Natural killer cell (primary cell): ENCODE measurements around the gene ARHGEF18. TPM values are rescaled to one million over a fixed set of nuclear protein-coding genes. Genes with fewer than 3 reads are reported as not detected.

Source experiments
- ATAC-seq, 3 donors: fragments of 150-1000 bp in 2 of 3; fragments of 200-7000 bp in 1 of 3; cut with Tn5 transposase; 1 replicate in 1 of 3; 2 replicates in 2 of 3; pipeline ENCODE4 v1.10.0; 2021; ENCODE audit warnings: mild to moderate bottlenecking in 2 of 3, moderate library complexity in 2 of 3
- DNase-seq, 2 donors: peaks; one replicate each; pipeline versions ENCODE4 v3.0.0 to v3.0.0-alpha.2; 2013 to 2021; ENCODE audit warnings: mixed read lengths in 1 of 2
- H3K27ac ChIP-seq: one replicate; pipeline ENCODE4 v1.5.1; 2013; ENCODE audit warnings: mild to moderate bottlenecking, low read length
- H3K27me3 ChIP-seq: one replicate; pipeline ENCODE4 v1.6.1; 2013; ENCODE audit warnings: low read length; ENCODE audit not compliant: control insufficient read depth, insufficient read depth
- H3K36me3 ChIP-seq: one replicate; pipeline ENCODE4 v1.6.1; 2013; ENCODE audit warnings: low read length; ENCODE audit not compliant: control insufficient read depth, insufficient read depth
- H3K4me1 ChIP-seq: one replicate; pipeline ENCODE4 v1.6.1; 2013; ENCODE audit warnings: low read length; ENCODE audit not compliant: control insufficient read depth, insufficient read depth
- H3K4me3 ChIP-seq: one replicate; pipeline ENCODE4 v1.5.1; 2013; ENCODE audit warnings: low read length
- H3K9me3 ChIP-seq: one replicate; pipeline ENCODE4 v1.6.1; 2013; ENCODE audit warnings: low read length; ENCODE audit not compliant: control insufficient read depth, insufficient read depth
- H3K27ac Mint-ChIP-seq, 2 donors: one replicate each; pipeline ENCODE4 v1.8.0; 2022; ENCODE audit warnings: mild to moderate bottlenecking in 2 of 2, mixed read lengths in 2 of 2, moderate library complexity in 1 of 2
- H3K27me3 Mint-ChIP-seq, 2 donors: one replicate each; pipeline ENCODE4 v1.8.0; 2022; ENCODE audit warnings: low read depth in 2 of 2, mixed read lengths in 2 of 2
- H3K36me3 Mint-ChIP-seq: one replicate; pipeline ENCODE4 v1.8.0; 2022; ENCODE audit warnings: mixed read lengths
- H3K4me1 Mint-ChIP-seq, 2 donors: one replicate each; pipeline ENCODE4 v1.8.0; 2022; ENCODE audit warnings: mixed read lengths in 2 of 2
- H3K4me3 Mint-ChIP-seq: one replicate; pipeline ENCODE4 v1.8.0; 2022; ENCODE audit warnings: mild to moderate bottlenecking, moderate library complexity, mixed read lengths
- H3K9me3 Mint-ChIP-seq, 2 donors: one replicate each; pipeline ENCODE4 v1.8.0; 2022; ENCODE audit warnings: mixed read lengths in 2 of 2
- WGBS: methylation state at CpG from one replicate; pipeline ENCODE4 v1.1.7; 2013; ENCODE audit warnings: missing lambda C conversion rate; ENCODE audit not compliant: insufficient coverage; 5-methylcytosine and 5-hydroxymethylcytosine counted together
- intact Hi-C: fragments of 100-400 bp; cut with micrococcal nuclease; formaldehyde crosslinking; loops from one replicate; pipeline ENCODE4 v1.14.2; 2022
- total RNA-seq, 4 donors: library from RNA; stranded (reverse); fragments of 120-200 nt in 1 of 4; gene quantifications; one replicate each; pipeline versions ENCODE4 v1.2.3 to v1.2.4, GENCODE V29; 2013 to 2022
- TF ChIP-seq, protein P1 (sequence below): fragments of 200-600 bp; IDR thresholded peaks from one replicate; pipeline ENCODE4 v1.8.0; 2022; ENCODE audit warnings: antibody characterized with exemption

The ARHGEF18 gene
- total RNA-seq, 3 donors from 2014 or later (not counting 1 experiment from before 2014, with no cell fraction given), result 53.6 to 61.5 (median 54.1) TPM

DNA sequence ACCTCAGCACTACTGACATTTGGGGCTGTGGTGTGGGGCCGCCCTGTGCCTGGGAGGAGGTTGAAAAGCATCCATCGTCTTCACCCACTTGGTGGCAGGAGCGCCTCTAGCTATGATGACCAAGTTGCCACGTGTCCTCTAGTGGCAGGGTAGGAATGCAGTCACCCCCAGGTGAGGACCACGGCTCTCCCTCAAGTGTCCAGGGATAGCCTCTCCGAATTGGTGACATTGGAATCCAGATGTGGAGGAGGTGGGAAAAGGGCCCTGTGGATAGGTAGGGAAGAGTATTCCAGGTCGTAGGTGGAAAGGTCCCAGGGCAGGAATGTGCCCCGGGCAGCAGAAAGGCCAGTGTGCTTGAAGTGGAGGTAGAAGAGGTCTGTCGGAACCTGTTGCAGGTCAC is 37.6 kb downstream of the ARHGEF18 start:
- Mint-ChIP-seq H3K9me3 (no peaks in the 10 kb centered on the region), H3K4me3 (no peak overlapping the region), H3K27ac (no peak overlapping the region), H3K36me3 (no peaks in the 10 kb centered on the region), H3K27me3 (no peaks in the 10 kb centered on the region), H3K4me1 (peaks cover 0 to 6% of the 10 kb centered on the region in 2 donors)
- intact Hi-C loops, result no loop called here
- TF ChIP-seq, protein P1, sequence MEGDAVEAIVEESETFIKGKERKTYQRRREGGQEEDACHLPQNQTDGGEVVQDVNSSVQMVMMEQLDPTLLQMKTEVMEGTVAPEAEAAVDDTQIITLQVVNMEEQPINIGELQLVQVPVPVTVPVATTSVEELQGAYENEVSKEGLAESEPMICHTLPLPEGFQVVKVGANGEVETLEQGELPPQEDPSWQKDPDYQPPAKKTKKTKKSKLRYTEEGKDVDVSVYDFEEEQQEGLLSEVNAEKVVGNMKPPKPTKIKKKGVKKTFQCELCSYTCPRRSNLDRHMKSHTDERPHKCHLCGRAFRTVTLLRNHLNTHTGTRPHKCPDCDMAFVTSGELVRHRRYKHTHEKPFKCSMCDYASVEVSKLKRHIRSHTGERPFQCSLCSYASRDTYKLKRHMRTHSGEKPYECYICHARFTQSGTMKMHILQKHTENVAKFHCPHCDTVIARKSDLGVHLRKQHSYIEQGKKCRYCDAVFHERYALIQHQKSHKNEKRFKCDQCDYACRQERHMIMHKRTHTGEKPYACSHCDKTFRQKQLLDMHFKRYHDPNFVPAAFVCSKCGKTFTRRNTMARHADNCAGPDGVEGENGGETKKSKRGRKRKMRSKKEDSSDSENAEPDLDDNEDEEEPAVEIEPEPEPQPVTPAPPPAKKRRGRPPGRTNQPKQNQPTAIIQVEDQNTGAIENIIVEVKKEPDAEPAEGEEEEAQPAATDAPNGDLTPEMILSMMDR, result no peak
- 87% methylated on average over 9 of the region's 9 CpGs for whole genome bisulfite sequencing
- Histone ChIP-seq H3K4me3 (no peak overlapping the region), H3K27me3 (no peaks in the 10 kb centered on the region), H3K4me1 (no peaks in the 10 kb centered on the region), H3K36me3 (peaks cover 62% of the 10 kb centered on the region), H3K27ac (no peak overlapping the region), H3K9me3 (no peaks in the 10 kb centered on the region)
- DNase-seq (no peak), ATAC-seq (no peak)

DNA sequence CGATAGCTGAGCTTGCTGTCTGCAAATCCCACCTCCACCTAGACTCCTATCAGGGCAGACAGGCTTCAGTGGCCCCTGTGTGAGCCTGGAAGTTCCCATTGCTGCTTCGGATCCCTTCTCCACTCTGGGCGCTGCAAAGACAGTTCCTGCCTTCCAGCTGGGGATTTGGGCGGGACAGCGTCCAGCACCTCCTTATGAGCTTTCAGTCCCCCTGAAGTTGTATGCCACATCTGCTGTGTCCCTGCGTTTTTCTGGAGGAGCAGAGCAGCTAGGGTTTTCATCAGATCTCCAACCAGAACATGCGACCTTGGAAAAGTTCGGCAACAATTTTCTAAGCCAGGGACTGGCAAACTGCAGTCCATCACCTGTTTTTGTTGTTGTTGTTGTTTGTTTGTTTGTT is 38.0 kb downstream of the ARHGEF18 start:
- ATAC-seq (no peak), DNase-seq (no peak)
- Mint-ChIP-seq H3K9me3 (no peaks in the 10 kb centered on the region), H3K4me1 (peaks cover 0 to 6% of the 10 kb centered on the region in 2 donors), H3K4me3 (no peak overlapping the region), H3K36me3 (no peaks in the 10 kb centered on the region), H3K27me3 (no peaks in the 10 kb centered on the region), H3K27ac (no peak overlapping the region)
- TF ChIP-seq, protein P1, result no peak
- Histone ChIP-seq H3K36me3 (peaks cover 64% of the 10 kb centered on the region), H3K27ac (no peak overlapping the region), H3K4me3 (no peak overlapping the region), H3K9me3 (no peaks in the 10 kb centered on the region), H3K4me1 (no peaks in the 10 kb centered on the region), H3K27me3 (no peaks in the 10 kb centered on the region)
- intact Hi-C loops, result no loop called here
- 94% methylated on average over 8 of the region's 8 CpGs for WGBS

DNA sequence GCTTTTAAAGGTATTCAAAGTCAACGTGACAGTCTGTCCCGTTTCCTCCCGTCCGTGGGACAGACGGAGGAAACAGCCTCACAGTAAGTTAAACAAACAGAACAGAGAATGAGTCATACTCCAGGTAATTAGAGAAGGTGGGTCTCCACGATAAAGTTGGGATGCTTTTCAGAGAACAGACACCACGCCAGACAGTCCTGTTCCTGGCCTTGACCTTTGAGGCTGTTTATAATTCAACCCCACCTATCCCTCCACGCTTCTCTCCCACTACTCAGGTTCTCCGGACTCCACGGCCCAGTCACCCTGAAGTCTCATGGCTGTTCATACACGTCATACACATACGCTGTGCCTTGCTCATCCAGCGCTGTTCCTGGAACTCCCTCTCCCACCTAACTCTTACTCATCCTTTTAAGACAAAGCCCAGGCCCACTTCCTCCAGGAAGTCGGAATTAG is 42.5 kb downstream of the ARHGEF18 start:
- no peak overlapping the region for H3K4me3 Mint-ChIP-seq
- no peak overlapping the region for H3K27ac ChIP-seq
- H3K4me3 ChIP-seq, result no peak overlapping the region
- no peaks in the 10 kb centered on the region for H3K27me3 ChIP-seq
- intact Hi-C loops, result no loop called here
- TF ChIP-seq, protein P1, result no peak
- H3K4me1 ChIP-seq, result peaks cover 19% of the 10 kb centered on the region
- peaks cover 35% of the 10 kb centered on the region for H3K36me3 ChIP-seq
- H3K36me3 Mint-ChIP-seq, result no peaks in the 10 kb centered on the region
- DNase-seq (no peak), ATAC-seq (no peak)
- H3K4me1 Mint-ChIP-seq, result peaks cover 14 to 31% of the 10 kb centered on the region in 2 donors
- no peak overlapping the region for H3K27ac Mint-ChIP-seq
- H3K9me3 Mint-ChIP-seq, result no peaks in the 10 kb centered on the region
- WGBS, result 91% methylated on average over 14 of the region's 14 CpGs
- no peaks in the 10 kb centered on the region for H3K27me3 Mint-ChIP-seq
- no peaks in the 10 kb centered on the region for H3K9me3 ChIP-seq

DNA sequence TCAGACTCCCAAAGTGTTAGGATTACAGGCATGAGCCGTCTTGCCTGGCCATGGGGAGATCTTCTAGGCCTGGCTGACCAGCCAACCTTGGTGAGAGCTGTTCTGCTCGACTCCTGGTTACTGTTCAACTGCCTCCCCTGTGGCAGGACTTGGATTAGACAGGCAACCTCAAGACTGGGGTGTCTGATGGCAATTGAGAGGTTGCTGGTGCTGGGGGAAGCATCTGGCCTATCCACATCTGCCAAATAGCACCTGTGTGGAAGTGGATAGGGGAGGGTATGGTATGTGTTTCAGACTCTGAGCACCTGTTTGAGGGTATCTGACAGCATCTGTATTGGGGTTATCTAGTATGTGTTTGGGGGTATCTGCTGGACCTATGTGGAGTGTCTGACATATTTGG is 44.7 kb downstream of the ARHGEF18 start:
- no peak overlapping the region for H3K4me3 ChIP-seq
- Mint-ChIP-seq H3K36me3 (no peaks in the 10 kb centered on the region), H3K4me1 (peaks cover 15 to 34% of the 10 kb centered on the region in 2 donors), H3K27ac (peak overlapping the region; percentile 79 to 88), H3K27me3 (no peaks in the 10 kb centered on the region), H3K9me3 (no peaks in the 10 kb centered on the region), H3K4me3 (peak overlapping the region; percentile 67)
- H3K27ac ChIP-seq, result no peak overlapping the region
- ATAC-seq (no peak), DNase-seq (peak in 1 of 2 donors; percentile 36)
- H3K27me3 ChIP-seq, result no peaks in the 10 kb centered on the region
- H3K9me3 ChIP-seq, result no peaks in the 10 kb centered on the region
- TF ChIP-seq, protein P1, result no peak
- H3K36me3 ChIP-seq, result peaks cover 22% of the 10 kb centered on the region
- intact Hi-C loops, result no loop called here
- WGBS, result 81% methylated on average over 2 of the region's 2 CpGs
- H3K4me1 ChIP-seq, result peaks cover 23% of the 10 kb centered on the region
